HAP-1 (cell line): ENCODE results near the gene CPEB3.
"Not testable (repeated sequence)": the region's sequence is repeated elsewhere in the genome, so short reads cannot be mapped to it uniquely, and the experiment has no call there.

Experiments used
- DNase-seq, 2 experiments: peaks; one replicate each; pipeline ENCODE4 v3.0.0-alpha.2; 2016 to 2020; ENCODE audit warnings: low spot score in 2 of 2
- H3K27me3 ChIP-seq: fragments of 250-450 bp; sonication (Bioruptor Pico); 2 replicates; pipeline ENCODE4 v1.5.1; 2020; ENCODE audit warnings: low read depth, mild to moderate bottlenecking, moderate library complexity
- H3K36me3 ChIP-seq: fragments of 250-450 bp; sonication (Bioruptor Pico); replicated peaks from 2 replicates; pipeline ENCODE4 v1.5.1; 2020; ENCODE audit warnings: mild to moderate bottlenecking
- H3K4me1 ChIP-seq: fragments of 250-450 bp; sonication (Bioruptor Pico); 2 replicates; pipeline ENCODE4 v1.5.1; 2020; ENCODE audit warnings: mild to moderate bottlenecking
- H3K4me3 ChIP-seq: fragments of 250-450 bp; sonication (Bioruptor Pico); 2 replicates; pipeline ENCODE4 v1.5.1; 2020; ENCODE audit warnings: mild to moderate bottlenecking, moderate library complexity
- H3K9me3 ChIP-seq: fragments of 250-450 bp; sonication (Bioruptor Pico); 2 replicates; pipeline ENCODE4 v1.5.1; 2020; ENCODE audit warnings: mild to moderate bottlenecking, moderate library complexity
- in situ Hi-C: fragments of 300-500 bp; cut with MboI; formaldehyde crosslinking; loops from 3 replicates; pipeline ENCODE4 v1.14.3; 2020; ENCODE audit warnings: low sequenced_read_pairs, inconsistent platforms, mixed read lengths

CPEB3 gene

DNA sequence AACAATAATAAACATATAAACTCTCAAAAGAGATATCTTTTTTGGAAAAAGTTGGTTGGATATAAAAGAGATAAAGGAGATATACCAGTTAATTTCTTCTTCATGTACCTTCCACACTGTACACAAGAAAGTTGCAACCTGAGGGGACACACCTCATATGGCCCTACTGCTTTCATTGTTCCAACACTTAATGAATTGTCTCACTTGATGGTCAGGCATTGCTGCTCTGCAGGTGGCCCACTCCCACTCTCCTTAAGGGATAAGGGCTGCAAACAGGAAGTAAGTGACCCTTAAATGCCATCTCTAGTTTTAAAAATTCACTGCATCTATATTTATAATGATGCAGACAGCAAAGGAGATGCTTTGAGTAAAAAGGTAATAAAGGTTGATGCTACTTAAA lies 215.0 kb downstream of the CPEB3 start:
- peaks cover 19% of the 10 kb centered on the region for H3K4me1 ChIP-seq

DNA sequence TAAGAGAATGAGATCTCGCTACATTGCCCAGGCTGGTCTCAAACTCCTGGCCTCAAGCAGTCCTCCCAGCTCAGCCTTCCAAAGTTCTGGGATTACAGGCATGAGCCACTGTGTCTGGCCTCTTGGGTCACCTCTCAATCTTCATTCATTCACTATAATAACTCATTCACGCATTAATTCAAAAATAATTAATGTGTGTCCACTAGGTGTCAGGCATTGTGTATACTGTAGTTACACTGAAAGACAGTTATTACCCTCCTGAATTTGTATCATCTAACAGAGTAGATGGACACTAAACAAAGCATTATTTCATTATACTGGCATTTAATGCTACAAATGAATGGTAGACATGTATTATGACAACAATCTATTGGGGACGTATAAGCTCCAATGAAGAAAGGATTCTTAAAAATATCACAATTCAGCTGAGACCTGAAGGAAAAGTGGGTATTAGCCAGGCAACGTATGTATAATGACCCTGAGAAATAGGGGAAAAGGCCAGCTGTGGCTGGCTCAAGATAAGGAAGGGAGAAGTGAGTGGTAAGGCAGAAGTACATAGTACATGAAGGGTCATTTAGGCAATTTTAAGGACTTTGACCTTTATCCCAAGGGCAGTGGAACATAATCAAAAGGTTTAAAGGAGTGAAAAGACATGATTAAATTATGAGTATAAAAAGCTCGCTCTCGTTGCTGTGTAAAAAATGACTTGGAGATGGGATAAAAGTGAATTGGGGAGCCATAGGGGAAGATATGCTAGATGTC lies 216.6 kb downstream of the CPEB3 start:
- in situ Hi-C loops: no loop called here
- H3K9me3 ChIP-seq: no peaks in the 10 kb centered on the region
- DNase-seq: no peak
- no peaks in the 10 kb centered on the region for H3K36me3 ChIP-seq
- H3K27me3 ChIP-seq: no peaks in the 10 kb centered on the region
- H3K4me3 ChIP-seq: no peak overlapping the region
- peaks cover 19% of the 10 kb centered on the region for H3K4me1 ChIP-seq

More for the DNA sequence above, 215.0 kb downstream of the CPEB3 start:
- Histone ChIP-seq H3K9me3 (no peaks in the 10 kb centered on the region), H3K27me3 (no peaks in the 10 kb centered on the region), H3K4me3 (no peak overlapping the region), H3K36me3 (no peaks in the 10 kb centered on the region)
- in situ Hi-C loops: no loop called here
- no peak for DNase-seq

DNA sequence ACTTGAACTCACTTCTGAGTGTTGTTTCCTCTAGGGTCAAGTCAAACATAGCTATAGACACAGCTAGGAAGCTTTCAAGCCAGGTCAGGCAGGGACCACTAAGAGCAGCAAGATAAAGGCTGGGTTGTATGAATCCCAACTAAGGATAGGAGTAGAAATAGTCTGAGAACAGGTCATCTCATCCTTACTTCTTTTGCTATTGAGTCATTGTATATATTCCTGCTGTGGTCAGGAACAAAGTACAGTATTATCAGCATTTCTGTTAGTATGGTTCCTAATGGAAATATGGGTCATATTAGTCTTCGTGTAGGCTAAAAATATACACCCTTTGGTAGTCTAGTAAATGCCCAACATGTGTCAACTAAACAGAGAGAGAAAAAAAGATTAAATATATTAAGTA lies 222.0 kb downstream of the CPEB3 start:
- in situ Hi-C loops: no loop called here
- H3K36me3 ChIP-seq: no peaks in the 10 kb centered on the region
- no peaks in the 10 kb centered on the region for H3K27me3 ChIP-seq
- H3K4me3 ChIP-seq: no peak overlapping the region
- no peak for DNase-seq
- H3K9me3 ChIP-seq: no peaks in the 10 kb centered on the region
- H3K4me1 ChIP-seq: peaks cover 16% of the 10 kb centered on the region

DNA sequence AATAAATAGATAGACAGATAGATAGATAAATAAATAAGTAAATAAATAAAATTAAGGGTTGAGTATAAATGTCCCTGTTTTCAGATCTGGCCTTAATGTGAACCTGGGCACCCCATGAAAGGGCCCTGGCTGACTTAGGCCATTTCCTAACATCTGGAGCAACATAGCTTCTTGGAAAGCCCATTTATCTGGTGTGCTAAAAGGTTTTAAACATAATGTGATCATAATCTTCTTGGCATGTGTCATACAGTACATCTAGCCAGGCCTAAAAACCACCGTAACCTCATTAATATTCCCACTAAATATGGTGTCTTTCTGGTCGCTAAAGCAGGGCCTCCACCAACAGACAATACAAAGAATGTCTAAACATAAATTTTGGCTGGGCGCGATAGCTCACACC lies 224.5 kb downstream of the CPEB3 start:
- in situ Hi-C loops: no loop called here
- no peak for DNase-seq
- Histone ChIP-seq H3K4me1 (peaks cover 1% of the 10 kb centered on the region), H3K9me3 (no peaks in the 10 kb centered on the region), H3K27me3 (no peaks in the 10 kb centered on the region), H3K36me3 (no peaks in the 10 kb centered on the region), H3K4me3 (no peak overlapping the region)

DNA sequence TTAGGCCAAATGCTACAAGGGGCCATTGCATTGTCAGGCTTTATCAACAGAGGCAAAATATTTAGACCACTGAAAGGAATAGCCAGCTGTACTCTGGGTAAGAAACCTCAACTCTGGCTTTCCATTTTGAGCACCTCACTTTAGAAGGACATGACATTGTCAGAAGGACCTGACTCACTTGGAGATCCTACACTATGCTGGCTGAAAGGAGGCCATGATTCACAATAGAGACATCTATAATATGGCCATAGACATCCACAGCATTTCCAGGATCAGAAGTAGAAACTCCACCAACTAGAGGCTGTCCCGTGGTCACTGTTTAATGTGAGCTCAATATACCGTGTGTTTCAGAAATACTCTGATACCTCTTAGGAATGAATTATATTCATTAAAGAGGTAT lies 226.4 kb downstream of the CPEB3 start:
- no peak for DNase-seq
- Histone ChIP-seq H3K4me1 (no peaks in the 10 kb centered on the region), H3K9me3 (no peaks in the 10 kb centered on the region), H3K27me3 (no peaks in the 10 kb centered on the region), H3K4me3 (no peak overlapping the region), H3K36me3 (no peaks in the 10 kb centered on the region)
- in situ Hi-C loops: no loop called here

DNA sequence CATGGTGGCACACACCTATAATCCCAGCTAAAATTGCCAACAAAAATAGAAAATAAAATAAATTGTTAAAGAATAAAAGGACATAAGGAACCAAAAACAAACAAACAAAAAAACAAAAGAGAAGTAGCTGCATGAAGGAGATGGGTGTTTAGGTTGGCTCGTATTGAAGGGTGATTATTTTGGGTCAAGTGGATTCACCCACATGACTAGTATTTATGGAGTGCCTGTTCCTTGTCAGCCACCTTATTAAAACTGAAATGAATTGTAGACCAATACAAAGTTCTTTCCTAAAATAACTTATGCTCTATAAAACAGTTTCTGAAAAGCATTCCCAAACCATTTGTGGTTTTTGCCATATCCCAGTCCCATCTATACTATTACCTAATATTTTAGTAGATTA lies 228.6 kb downstream of the CPEB3 start:
- Histone ChIP-seq H3K36me3 (no peaks in the 10 kb centered on the region), H3K9me3 (no peaks in the 10 kb centered on the region), H3K4me1 (no peaks in the 10 kb centered on the region), H3K27me3 (no peaks in the 10 kb centered on the region), H3K4me3 (no peak overlapping the region)
- in situ Hi-C loops: no loop called here
- DNase-seq: no peak

DNA sequence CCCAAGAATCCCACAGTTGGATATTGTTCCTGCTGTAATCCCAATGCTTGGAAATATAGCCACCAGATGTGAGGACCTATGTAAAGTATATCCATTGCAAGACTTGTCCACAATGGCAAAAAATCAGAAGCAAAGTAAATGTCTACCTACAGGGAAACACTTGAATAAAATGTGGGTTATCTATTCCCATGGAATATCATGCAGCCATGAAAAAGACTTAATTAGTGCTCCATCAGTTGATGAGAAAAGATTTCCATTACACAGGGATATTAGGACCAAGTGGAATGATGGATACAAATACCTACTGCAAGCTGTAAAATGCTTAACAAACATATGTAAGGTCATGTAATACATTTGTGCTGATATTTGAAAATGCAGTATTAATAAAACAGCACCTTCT lies 236.1 kb downstream of the CPEB3 start:
- H3K9me3 ChIP-seq: no peaks in the 10 kb centered on the region
- H3K4me1 ChIP-seq: no peaks in the 10 kb centered on the region
- no peak overlapping the region for H3K4me3 ChIP-seq
- DNase-seq: no peak
- no peaks in the 10 kb centered on the region for H3K36me3 ChIP-seq
- H3K27me3 ChIP-seq: no peaks in the 10 kb centered on the region
- in situ Hi-C loops: no loop called here

DNA sequence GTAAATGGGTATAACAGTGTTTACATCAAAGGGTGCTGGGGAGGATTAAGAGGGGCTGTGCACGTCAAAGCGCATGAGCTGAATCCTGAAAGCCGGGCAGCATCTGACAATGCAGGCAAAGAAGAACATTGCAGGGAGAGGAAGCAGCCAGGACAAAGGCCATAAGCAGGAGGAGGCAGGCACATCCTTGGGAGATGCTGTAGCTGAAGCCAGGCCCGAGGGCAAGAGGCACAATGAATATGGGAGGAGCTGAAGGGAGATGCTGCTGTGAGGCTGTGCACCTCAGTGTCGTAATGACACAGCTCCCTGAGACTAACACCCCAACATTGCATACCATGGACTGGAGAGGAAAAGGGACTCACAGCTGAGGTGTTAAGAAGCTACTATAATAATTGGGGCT lies 238.1 kb downstream of the CPEB3 start:
- H3K4me1 ChIP-seq: peaks cover 10% of the 10 kb centered on the region
- no peaks in the 10 kb centered on the region for H3K9me3 ChIP-seq
- in situ Hi-C loops: no loop called here
- H3K36me3 ChIP-seq: no peaks in the 10 kb centered on the region
- H3K4me3 ChIP-seq: no peak overlapping the region
- no peak for DNase-seq
- H3K27me3 ChIP-seq: no peaks in the 10 kb centered on the region

DNA sequence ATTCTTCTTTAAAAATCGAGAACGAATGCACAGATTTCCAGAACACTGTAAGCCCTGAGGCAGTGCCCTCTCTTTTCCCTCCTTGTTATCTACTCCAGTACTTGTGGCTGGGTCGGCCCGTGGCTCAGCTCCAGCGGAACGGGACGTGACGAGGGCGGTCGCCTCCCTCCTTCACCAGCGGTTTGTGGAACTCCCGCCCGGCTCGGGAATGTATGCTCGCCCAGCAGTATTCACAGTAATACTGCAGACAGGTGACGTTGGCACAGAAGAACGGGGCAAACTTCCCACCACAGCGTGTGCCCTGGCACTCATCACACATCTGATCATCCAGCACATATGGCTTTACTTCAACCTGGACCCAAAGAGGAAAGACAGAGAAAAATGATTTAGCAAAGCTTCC lies 238.8 kb downstream of the CPEB3 start:
- no peaks in the 10 kb centered on the region for H3K9me3 ChIP-seq
- in situ Hi-C loops: no loop called here
- H3K27me3 ChIP-seq: no peaks in the 10 kb centered on the region
- H3K36me3 ChIP-seq: no peaks in the 10 kb centered on the region
- no peak for DNase-seq
- H3K4me3 ChIP-seq: no peak overlapping the region
- H3K4me1 ChIP-seq: peaks cover 10% of the 10 kb centered on the region

DNA sequence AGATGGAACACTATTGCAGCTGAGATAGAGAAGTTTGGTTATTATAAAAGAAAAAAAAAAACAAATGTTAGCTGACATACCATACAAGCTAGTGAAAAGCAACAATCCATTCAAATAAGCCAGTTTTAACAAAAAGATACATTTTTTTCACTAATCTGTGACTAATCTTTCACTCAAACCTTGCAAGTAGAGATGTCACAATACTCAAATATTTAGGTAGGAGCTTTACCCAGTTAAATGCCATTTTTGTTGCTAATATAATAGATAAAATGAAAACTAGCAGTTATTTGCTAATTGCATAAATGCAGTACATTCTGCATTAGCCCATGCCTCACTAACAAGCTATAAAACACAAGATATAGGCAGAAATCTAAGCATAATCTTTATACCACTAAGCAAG lies 243.7 kb downstream of the CPEB3 start:
- Histone ChIP-seq H3K4me1 (peaks cover 20% of the 10 kb centered on the region), H3K9me3 (no peaks in the 10 kb centered on the region), H3K4me3 (no peak overlapping the region), H3K27me3 (no peaks in the 10 kb centered on the region), H3K36me3 (no peaks in the 10 kb centered on the region)
- in situ Hi-C loops: no loop called here
- DNase-seq: no peak

DNA sequence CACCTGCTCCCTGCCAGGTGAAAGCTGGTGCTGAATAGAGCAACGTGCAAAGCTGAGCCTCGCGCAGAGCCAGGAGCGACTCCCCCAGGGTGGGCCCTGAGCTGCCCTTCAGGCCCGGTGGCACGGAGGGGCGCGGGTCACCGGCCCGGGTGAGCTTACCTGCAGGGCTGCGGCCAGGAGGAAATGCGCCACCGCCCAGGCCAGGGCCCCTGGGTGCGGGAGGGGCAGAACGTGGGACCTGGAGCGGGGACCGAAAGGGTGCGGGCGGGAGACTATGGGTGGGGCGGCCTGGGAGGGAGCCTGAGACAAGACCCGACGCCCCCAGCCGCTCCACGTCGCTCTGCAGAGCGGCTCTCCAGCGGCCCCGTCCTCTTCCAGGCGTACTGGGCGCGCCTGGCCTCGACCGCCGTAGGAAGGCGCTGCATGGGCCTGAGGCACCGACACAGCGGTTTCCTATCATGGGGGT lies 245.2 kb downstream of the CPEB3 start:
- DNase-seq: no peak

DNA sequence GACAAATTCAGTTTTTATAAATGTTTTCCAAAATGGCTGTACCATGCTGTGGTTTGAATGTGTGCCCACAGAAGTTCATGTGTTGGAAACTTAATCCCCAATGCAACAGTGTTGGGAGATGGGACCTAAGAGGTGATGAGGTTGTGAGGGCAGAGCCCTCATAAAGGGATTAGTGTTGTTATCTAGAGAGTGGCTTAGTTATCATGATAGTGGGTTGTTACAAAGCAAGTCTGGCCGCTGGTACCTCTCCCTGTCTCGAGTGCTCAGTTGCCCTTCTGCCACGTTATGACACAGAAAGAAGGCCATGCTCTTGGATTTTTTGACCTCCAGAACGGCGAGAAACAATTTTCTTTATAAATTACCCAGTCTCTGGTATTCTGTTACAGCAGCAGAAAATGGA lies 248.3 kb downstream of the CPEB3 start:
- no peaks in the 10 kb centered on the region; the same call in 1 of the 2 replicates for H3K36me3 ChIP-seq
- in situ Hi-C loops: no loop called here
- no peak overlapping the region for H3K4me3 ChIP-seq
- peak; percentile 58 to 63 for DNase-seq
- H3K27me3 ChIP-seq: no peaks in the 10 kb centered on the region
- H3K4me1 ChIP-seq: peaks cover 17% of the 10 kb centered on the region
- no peaks in the 10 kb centered on the region for H3K9me3 ChIP-seq

More for the DNA sequence above, 245.2 kb downstream of the CPEB3 start:
- Histone ChIP-seq H3K4me3 (no peak overlapping the region), H3K4me1 (peaks cover 21% of the 10 kb centered on the region), H3K36me3 (no peaks in the 10 kb centered on the region), H3K27me3 (no peaks in the 10 kb centered on the region), H3K9me3 (no peaks in the 10 kb centered on the region)
- in situ Hi-C loops: no loop called here

DNA sequence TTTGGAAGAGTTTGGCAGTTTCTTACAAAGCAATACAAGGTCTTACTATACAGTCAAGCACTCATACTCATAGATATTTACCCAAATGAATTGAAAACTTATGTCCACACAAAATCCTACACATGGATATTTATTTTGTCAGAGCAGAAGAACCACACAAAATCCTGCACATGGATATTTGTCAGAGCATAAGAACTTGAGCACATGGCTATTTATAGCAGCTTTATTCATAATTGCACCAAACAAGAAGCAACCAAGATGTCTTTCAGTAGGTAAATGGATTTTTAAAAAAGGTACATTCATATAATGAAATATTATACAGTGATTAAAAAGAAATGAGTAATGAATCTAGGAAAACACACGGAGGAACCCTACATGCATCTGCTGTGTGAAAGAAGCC lies 251.9 kb downstream of the CPEB3 start:
- H3K4me1 ChIP-seq: peaks cover 19% of the 10 kb centered on the region
- no peaks in the 10 kb centered on the region for H3K27me3 ChIP-seq
- H3K9me3 ChIP-seq: no peaks in the 10 kb centered on the region
- in situ Hi-C loops: no loop called here
- H3K4me3 ChIP-seq: no peak overlapping the region
- no peak for DNase-seq
- no peaks in the 10 kb centered on the region; the same call in 1 of the 2 replicates for H3K36me3 ChIP-seq

DNA sequence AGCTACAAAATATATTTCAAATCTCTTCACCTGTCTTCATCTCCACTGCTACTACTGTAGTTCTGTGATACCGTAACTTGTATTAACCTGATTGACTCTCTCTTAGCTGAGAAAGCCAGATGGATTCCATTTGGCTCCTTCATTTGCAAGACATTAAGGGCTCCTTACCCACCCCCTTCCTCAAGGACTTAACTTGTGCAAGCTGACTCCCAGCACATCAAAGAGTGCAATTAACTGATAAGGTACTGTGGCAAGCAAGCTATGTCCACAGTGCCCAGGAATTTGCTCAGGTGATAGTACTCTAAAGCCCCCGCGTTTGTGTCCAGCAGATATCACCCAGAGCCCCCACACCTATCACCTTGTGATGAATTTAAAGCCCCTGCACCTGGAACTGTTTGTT lies 257.8 kb downstream of the CPEB3 start:
- not testable (repeated sequence) for DNase-seq, H3K4me3 ChIP-seq

DNA sequence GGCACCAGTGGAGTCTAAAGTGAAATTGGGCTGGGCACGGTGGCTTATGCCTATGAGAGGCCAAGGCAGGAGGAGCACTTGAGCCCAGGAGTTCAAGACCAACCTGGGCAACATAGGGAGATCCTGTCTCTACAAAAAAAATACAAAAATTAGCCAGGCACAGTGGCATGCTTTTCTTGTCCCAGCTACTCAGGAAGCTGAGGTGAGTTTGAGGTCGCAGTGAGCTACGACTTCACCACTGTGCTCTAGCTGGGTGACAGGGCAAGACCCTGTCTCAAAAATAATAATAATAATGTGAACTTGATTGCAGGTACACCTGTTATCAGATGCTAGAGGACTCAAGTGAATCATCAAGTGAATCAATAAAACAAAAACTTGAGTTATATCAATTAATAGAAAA lies 259.3 kb downstream of the CPEB3 start:
- peaks cover 27% of the 10 kb centered on the region for H3K36me3 ChIP-seq
- H3K4me3 ChIP-seq: no peak overlapping the region
- no peaks in the 10 kb centered on the region for H3K27me3 ChIP-seq
- H3K4me1 ChIP-seq: peaks cover 3% of the 10 kb centered on the region; the same call in 1 of the 2 replicates
- no peaks in the 10 kb centered on the region for H3K9me3 ChIP-seq
- DNase-seq: no peak
- in situ Hi-C loops: no loop called here

More for the DNA sequence above, 257.8 kb downstream of the CPEB3 start:
- in situ Hi-C loops, H3K9me3 ChIP-seq, H3K4me1 ChIP-seq, H3K27me3 ChIP-seq: not testable (repeated sequence)
- H3K36me3 ChIP-seq: peaks cover 18% of the 10 kb centered on the region
